ENCODE measurements around the gene KCNA1. TPM values are rescaled to one million over a fixed set of nuclear protein-coding genes. Genes with fewer than 3 reads are reported as not detected.

The KCNA1 gene
- total RNA-seq, 1 experiment from 2014 or later = not detected

DNA sequence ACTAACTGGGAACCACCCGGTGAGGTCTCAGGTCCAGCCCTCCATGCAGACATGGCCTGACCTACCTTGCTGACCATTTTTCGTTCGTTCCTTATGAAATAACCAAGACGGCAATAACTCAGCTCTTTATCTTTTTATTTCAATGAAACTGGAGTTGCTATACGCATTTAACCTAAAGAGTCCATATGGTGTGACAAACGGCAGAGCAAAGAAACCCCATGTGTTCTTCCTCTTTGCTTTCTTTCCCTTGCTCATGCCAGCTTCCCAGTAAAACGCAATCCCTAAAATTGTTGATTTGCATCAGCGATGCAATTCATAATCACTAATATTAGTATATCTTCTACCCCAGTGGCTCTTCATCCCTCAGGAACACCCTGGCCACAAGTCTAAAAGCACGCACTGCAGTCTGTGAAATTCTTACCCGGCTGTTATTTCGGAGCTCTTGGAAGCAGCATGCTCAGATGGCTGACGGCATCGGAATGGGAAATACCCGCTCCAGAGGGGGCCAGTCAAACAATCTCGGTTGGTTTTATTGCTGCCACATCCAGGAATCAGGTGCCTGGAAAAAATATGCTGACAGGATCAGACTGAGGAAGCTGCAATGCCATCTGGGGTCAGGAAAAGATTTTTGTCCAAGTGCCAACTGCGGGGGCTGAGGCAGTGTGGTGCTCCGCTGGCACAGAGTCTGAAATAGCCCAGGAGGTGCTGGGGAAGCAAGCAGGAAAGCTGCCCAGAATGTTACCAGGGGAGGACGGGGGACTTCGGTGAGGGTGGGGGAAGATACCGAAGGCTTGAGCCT lies 28.2 kb upstream of the KCNA1 start:
- no peak overlapping the region for H2AFZ ChIP-seq (ENCODE audit: low read length)
- no peak overlapping the region for H3K4me2 ChIP-seq (ENCODE audit: low read length)
- H3K9me3 ChIP-seq (ENCODE audit: low read length) = no peaks in the 10 kb centered on the region
- ATAC-seq (no peak), DNase-seq (no peak)
- H3K4me3 ChIP-seq (ENCODE audit: low read length) = no peak overlapping the region
- no peaks in the 10 kb centered on the region for H3K9me2 ChIP-seq (replicated peaks; ENCODE audit: low read length)
- H3K9ac ChIP-seq (ENCODE audit: low read length) = no peak overlapping the region
- no peak overlapping the region for H3K27ac ChIP-seq (ENCODE audit: low read length)
- no peaks in the 10 kb centered on the region for H3F3A ChIP-seq (ENCODE audit: low read length, unreplicated experiment)
- POLR2A ChIA-PET (ENCODE audit: unreplicated experiment) = no interaction called here
- CTCF ChIA-PET = no interaction called here
- intact Hi-C loops (cut with micrococcal nuclease) = no loop called here
- no peaks in the 10 kb centered on the region for H3K36me3 ChIP-seq (ENCODE audit: low read depth, low read length)
- H4K20me1 ChIP-seq (ENCODE audit: low read length) = no peaks in the 10 kb centered on the region
- H3K27me3 ChIP-seq (ENCODE audit: low read length) = peaks cover 13% of the 10 kb centered on the region; the same call in 1 of the 2 replicates
- BruUV-seq (replicated peaks) = no TSS peak
- no peaks in the 10 kb centered on the region for H3K79me2 ChIP-seq (ENCODE audit: low read length)
- H3K4me1 ChIP-seq (ENCODE audit: insufficient read depth, low read length) = no peaks in the 10 kb centered on the region
- TF ChIP-seq, protein P1, sequence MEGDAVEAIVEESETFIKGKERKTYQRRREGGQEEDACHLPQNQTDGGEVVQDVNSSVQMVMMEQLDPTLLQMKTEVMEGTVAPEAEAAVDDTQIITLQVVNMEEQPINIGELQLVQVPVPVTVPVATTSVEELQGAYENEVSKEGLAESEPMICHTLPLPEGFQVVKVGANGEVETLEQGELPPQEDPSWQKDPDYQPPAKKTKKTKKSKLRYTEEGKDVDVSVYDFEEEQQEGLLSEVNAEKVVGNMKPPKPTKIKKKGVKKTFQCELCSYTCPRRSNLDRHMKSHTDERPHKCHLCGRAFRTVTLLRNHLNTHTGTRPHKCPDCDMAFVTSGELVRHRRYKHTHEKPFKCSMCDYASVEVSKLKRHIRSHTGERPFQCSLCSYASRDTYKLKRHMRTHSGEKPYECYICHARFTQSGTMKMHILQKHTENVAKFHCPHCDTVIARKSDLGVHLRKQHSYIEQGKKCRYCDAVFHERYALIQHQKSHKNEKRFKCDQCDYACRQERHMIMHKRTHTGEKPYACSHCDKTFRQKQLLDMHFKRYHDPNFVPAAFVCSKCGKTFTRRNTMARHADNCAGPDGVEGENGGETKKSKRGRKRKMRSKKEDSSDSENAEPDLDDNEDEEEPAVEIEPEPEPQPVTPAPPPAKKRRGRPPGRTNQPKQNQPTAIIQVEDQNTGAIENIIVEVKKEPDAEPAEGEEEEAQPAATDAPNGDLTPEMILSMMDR (conservative IDR thresholded peaks at IDR 0.05; ENCODE audit: low read depth, low read length) = no peak
- TF ChIP-seq EZH2 (IDR thresholded peaks at IDR 0.05; ENCODE audit: low read length, unreplicated experiment) (no peak), EZH2phosphoT487 (IDR thresholded peaks at IDR 0.05; ENCODE audit: borderline replicate concordance, low read length) (no peak)

DNA sequence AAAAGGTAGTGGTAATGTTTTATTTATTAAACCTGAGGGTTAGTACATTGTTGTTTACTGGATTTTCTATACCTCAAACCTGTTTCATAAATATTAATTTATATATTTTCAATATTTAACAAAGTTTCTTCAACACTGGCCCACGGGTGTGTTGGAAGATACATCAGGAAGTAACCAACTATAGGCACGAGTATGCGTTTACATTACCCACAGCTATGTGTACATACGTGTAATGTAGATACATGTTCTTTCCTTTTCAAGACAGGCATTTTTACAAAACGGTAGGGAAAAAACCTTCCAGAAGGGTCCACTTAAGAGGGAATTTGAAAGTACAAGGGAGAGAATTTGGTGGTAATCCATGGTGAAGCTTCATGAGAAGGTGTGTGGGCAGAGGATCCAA lies 17.8 kb upstream of the KCNA1 start:
- no peak for TF ChIP-seq EZH2 (IDR thresholded peaks at IDR 0.05; ENCODE audit: low read length, unreplicated experiment)
- H3K4me3 ChIP-seq (ENCODE audit: low read length) = no peak overlapping the region
- CTCF ChIA-PET = no interaction called here
- no peak for DNase-seq
- no peaks in the 10 kb centered on the region for H3K79me2 ChIP-seq (ENCODE audit: low read length)
- no peak overlapping the region for H2AFZ ChIP-seq (ENCODE audit: low read length)
- H3K27me3 ChIP-seq (ENCODE audit: low read length) = peaks cover 23% of the 10 kb centered on the region
- no peak overlapping the region for H3K27ac ChIP-seq (ENCODE audit: low read length)
- no peaks in the 10 kb centered on the region for H3K36me3 ChIP-seq (ENCODE audit: low read depth, low read length)
- intact Hi-C loops (cut with micrococcal nuclease) = no loop called here
- no peaks in the 10 kb centered on the region for H3F3A ChIP-seq (ENCODE audit: low read length, unreplicated experiment)
- BruUV-seq (replicated peaks) = no TSS peak
- no peaks in the 10 kb centered on the region for H3K9me2 ChIP-seq (replicated peaks; ENCODE audit: low read length)
- H4K20me1 ChIP-seq (ENCODE audit: low read length) = no peaks in the 10 kb centered on the region
- no peaks in the 10 kb centered on the region for H3K4me1 ChIP-seq (ENCODE audit: insufficient read depth, low read length)
- H3K9ac ChIP-seq (ENCODE audit: low read length) = no peak overlapping the region
- H3K4me2 ChIP-seq (ENCODE audit: low read length) = no peak overlapping the region
- no peaks in the 10 kb centered on the region for H3K9me3 ChIP-seq (ENCODE audit: low read length)
- no peak for ATAC-seq
- POLR2A ChIA-PET (ENCODE audit: unreplicated experiment) = no interaction called here

DNA sequence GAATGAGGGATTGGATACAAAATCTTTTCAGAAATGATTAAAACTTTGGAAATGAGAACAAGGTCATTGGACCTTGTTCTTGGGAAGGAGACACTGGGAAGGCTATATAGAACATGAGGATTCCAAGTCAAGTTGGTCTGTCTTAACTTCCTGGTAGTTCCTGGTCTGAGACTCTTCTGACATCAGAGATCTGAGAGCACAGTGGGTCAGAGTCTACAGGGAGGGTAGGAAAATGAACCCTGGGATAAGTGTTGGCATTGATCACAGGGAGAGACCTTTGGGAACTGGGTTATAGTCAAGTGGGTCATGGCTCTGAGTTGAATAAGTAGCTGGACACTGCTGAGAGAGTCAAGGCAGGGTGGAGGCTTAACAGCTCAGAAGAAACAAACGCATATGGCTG lies 17.3 kb upstream of the KCNA1 start:
- H3K79me2 ChIP-seq (ENCODE audit: low read length) = no peaks in the 10 kb centered on the region
- no TSS peak for BruUV-seq (replicated peaks)
- no peak overlapping the region for H2AFZ ChIP-seq (ENCODE audit: low read length)
- no peaks in the 10 kb centered on the region for H4K20me1 ChIP-seq (ENCODE audit: low read length)
- no peaks in the 10 kb centered on the region for H3K4me1 ChIP-seq (ENCODE audit: insufficient read depth, low read length)
- no peaks in the 10 kb centered on the region for H3K9me3 ChIP-seq (ENCODE audit: low read length)
- no peak overlapping the region for H3K4me3 ChIP-seq (ENCODE audit: low read length)
- peaks cover 20% of the 10 kb centered on the region for H3K27me3 ChIP-seq (ENCODE audit: low read length)
- ChIA-PET CTCF (no interaction called here), POLR2A (ENCODE audit: unreplicated experiment) (no interaction called here)
- H3K27ac ChIP-seq (ENCODE audit: low read length) = no peak overlapping the region
- no peaks in the 10 kb centered on the region for H3K9me2 ChIP-seq (replicated peaks; ENCODE audit: low read length)
- H3K36me3 ChIP-seq (ENCODE audit: low read depth, low read length) = no peaks in the 10 kb centered on the region
- TF ChIP-seq EZH2phosphoT487 (IDR thresholded peaks at IDR 0.05; ENCODE audit: borderline replicate concordance, low read length) = no peak
- TF ChIP-seq, protein P1 (conservative IDR thresholded peaks at IDR 0.05; ENCODE audit: low read depth, low read length) = no peak
- no peak for TF ChIP-seq EZH2 (IDR thresholded peaks at IDR 0.05; ENCODE audit: low read length, unreplicated experiment)
- no peak overlapping the region for H3K9ac ChIP-seq (ENCODE audit: low read length)
- ATAC-seq (no peak), DNase-seq (no peak)
- intact Hi-C loops (cut with micrococcal nuclease) = no loop called here
- no peaks in the 10 kb centered on the region for H3F3A ChIP-seq (ENCODE audit: low read length, unreplicated experiment)
- H3K4me2 ChIP-seq (ENCODE audit: low read length) = no peak overlapping the region

All from PC-3 (cell line).